T-helper 22 cell (primary cell): ENCODE data around the gene RUNX3.

Experiments
- DNase-seq: peaks from one replicate; pipeline ENCODE4 v3.0.0-alpha.2; 2020; ENCODE audit warnings: low read depth

RUNX3 gene

GRCh38 chr1:24862775-24863483 is 67.1 kb downstream of the RUNX3 start:
- DNase-seq: no peak

- DNase-seq: no peak
These were observed 68.0 kb downstream of the RUNX3 start for GRCh38 chr1:24861821-24862727.

GRCh38 chr1:24860841-24861240 is 69.2 kb downstream of the RUNX3 start:
- no peak for DNase-seq

GRCh38 chr1:24859063-24860010 is 70.7 kb downstream of the RUNX3 start:
- no peak for DNase-seq

GRCh38 chr1:24858277-24858676 is 71.8 kb downstream of the RUNX3 start:
- no peak for DNase-seq

- no peak for DNase-seq
These were observed 72.5 kb downstream of the RUNX3 start for GRCh38 chr1:24857507-24858133.

GRCh38 chr1:24856787-24857506 is 73.1 kb downstream of the RUNX3 start:
- no peak for DNase-seq

- no peak for DNase-seq
These were observed 74.6 kb downstream of the RUNX3 start for GRCh38 chr1:24855474-24855873.

- DNase-seq: no peak
These were observed 76.4 kb downstream of the RUNX3 start for GRCh38 chr1:24853649-24854048.

- no peak for DNase-seq
These were observed 79.7 kb downstream of the RUNX3 start for GRCh38 chr1:24850328-24850920.

- no peak for DNase-seq
These were observed 80.3 kb downstream of the RUNX3 start for GRCh38 chr1:24849672-24850295.
